HG03460 (cell line): ENCODE measurements around the gene CLDN34.
A peak's percentile ranks its signal among the peaks of the same experiment; 100 is the strongest.

Experiments used
- ATAC-seq: cut with Tn5 transposase; IDR thresholded peaks from one replicate; pipeline ENCODE4 v1.9.1; 2021; ENCODE audit not compliant: unreplicated experiment

Gene CLDN34

DNA sequence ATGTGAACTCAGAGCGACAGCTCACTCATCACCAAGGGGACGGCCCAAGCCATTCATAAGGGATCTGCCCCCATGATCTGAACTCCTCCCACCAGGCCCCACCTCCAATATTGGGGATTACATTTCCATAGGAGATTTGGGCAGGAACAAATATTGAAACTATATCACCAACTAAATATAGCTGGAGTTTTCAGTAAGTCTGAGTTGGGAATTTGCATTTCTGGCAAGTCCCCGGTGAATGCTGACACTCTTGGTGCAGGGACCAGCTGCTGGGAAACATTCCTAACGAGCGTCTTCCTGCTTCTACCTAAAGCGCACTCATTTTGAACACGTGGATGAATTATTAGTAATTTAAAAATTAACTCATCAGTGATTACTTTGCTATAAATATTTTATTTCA, 13.2 kb downstream of the CLDN34 start:
- no peak for ATAC-seq

DNA sequence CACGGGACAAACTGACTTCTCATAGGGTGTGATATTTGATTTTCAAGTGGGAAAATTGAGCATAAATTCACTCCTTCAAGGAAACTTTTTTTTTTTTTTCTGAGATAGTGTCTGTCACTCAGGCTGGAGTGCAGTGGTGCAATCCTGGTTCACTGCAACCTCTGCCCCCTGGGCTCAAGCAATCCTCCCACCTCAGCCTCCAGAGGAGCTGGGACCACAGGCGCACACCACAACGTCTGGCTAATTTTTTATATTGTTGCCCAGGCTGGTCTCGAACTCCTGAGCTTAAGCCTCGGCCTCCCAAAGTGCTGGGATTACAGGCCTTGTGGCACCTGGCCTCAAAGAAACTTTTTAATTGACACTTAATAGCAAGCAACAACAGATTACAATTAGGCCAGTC, 13.8 kb downstream of the CLDN34 start:
- no peak for ATAC-seq

DNA sequence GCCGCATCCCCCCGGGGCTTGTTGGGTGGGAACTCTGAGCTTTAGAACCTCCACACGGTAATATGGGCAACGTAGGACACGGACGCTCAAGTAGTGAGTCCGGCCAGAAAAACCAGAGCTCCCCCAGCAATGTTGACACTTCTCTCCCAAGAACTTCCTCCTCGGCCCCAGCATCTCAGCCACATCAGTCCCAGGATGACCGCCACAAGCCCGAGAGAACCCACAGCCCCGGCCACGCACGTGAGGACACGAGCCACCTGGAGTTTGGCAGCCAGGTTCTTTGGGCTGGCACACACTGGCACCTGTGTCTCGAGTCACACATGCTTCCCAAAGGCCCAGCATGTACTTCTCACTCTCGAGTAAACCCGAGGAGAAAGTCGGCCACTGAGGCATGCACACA, 16.3 kb downstream of the CLDN34 start:
- no peak for ATAC-seq

DNA sequence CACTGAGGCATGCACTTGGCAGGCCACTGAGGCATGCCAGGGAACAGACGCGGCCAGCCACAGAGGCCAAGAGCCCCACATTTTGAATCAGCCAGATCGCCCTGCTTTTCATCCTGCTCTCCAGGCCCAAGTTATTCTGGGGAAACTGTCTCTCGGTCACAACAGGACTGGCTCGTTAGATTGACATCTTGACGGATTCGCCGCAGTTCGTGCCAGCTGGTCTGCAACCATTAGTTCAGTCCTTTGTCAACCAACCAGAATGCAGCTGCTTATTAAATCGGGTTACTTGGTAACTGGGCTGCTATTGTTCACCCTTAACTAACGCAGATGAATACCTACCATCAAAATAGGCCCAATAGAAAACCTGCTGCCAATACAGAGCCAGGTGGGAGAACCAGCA, 16.7 kb downstream of the CLDN34 start:
- ATAC-seq = no peak

DNA sequence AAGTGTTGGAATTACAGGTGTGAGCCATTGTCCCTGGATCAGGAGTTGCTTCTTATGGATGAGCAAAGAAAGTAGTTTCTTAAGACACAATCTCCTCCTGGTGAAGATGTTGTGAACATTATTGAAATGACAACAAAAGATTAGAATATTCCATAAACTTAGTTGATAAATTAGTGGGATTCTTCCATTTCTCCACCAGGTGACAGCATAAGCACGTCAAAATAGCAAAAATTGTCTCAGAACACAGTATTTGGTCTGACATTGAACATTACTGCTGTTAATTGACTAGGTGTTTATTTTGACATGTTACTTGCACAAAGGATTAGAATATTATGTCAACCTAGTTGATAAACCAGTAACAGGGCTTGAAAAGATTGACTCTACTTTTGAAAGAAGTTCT, 21.6 kb downstream of the CLDN34 start:
- no peak for ATAC-seq

DNA sequence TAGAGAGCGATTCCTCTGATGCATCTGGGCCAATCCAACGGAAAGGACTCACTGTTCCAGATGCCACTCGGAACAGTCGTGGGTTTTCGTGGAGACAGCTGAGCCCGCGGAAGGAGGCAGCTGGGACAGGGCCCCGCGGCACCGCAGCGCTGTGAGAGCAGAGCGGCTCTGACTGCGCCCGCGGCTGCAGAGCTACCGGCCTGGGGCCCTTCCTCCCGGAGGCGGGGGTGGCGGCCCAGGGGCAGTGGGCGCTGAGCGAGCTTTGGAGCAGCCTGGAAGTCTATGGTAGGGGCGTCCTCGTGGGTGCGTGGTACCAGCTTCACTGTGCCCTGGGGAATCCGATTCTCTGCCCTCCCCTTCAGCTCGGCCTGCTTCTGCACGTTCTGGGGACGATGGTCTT, 24.9 kb downstream of the CLDN34 start:
- no peak for ATAC-seq

DNA sequence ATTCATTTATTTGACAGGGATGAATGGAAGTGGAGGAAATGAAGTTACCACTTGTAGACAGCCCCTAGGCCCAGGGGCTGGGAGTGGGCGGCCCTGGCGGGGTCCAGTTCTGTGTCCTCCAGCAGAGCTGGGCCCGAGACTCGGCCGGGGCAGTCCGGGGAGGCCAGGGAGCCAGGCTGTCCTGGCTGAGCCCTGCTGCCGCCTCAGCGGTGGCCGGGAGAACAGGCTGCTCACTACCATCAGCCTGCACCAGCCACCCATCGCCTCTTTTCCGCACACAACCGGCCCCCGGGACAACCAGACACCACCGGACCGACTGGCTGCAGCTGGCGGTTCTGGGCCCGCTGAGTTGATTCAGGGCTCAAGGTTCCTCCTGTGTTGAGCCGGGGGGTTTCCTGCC, 25.6 kb downstream of the CLDN34 start:
- no peak for ATAC-seq

DNA sequence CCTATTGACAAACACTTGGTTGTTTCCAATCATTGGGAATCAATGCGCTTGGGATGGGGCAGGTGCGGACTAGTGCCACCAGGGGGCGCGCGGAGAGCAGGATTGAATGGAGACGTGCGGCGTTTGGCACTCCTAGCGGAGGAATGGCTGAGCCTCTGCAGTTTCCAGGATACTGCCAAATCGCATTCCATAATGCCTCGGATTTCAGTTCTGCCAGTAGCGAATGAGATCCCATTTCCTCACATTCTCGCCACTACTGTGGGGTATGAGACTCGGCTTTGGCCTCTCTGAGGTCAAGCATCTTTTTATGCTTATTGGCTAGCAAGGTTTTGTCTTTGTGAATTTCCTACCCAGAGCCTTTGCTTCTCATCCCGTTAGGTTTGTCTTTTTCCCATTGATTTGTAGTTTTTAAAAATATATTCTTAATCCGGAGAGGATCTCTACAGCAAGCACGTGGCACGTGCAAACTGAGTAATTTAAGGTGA, 28.7 kb downstream of the CLDN34 start:
- ATAC-seq = no peak

DNA sequence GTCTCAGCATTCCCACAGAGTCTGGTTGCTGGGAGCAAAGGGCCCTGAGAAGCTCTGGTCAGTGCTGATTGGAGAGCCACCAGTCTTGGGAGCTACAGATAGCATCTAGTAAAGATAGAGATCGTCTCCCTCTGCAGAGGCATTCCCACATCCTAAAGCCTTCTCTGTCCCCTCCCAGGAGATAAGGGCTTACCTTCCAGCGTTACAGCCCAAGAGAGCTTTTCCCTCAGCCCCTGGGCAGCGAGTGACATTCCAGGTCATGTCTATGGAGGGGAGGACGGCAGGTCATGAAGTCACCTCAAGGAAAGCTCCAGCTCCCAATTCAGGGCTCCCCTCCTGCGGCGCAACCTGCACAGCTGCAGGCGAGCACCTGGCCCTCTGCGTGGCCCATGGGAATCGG, 29.9 kb downstream of the CLDN34 start:
- ATAC-seq = no peak

DNA sequence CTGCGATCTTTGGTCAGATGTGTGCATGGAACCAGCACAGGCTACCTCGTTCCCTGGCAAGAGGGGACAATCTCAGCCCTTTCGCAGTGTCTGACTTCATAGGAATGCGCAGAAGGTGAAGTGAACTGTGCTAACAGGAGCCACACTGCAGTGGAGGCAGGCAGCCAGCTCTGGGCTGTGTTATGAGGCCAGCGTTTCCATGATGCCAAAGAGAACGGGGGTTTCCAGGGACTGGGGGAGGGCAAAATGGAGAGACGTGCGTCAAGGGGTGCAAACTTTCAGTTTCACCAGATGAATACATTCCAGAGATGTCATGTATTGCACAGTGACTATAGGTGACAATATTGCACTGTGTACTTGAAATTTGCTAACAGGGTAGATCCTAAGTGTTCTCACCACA, 30.4 kb downstream of the CLDN34 start:
- no peak for ATAC-seq

DNA sequence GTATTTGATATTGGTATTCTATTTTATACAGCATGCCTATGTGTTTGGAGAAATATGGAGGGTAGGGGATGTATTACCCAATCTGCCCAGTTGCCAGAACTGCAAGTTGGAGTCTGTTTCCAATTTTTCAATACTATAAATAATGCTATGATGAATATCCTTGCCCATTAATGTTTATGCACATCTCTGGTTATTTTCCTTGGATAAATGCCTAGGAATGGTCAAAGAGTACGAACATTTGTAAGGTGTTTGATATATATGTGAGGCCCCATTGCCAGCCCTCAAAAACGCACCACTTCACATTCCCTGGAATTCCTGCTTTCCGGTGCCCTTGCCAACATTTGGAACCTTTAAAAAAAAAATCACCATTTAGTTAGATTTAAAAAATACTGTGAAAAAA, 34.3 kb downstream of the CLDN34 start:
- no peak for ATAC-seq

DNA sequence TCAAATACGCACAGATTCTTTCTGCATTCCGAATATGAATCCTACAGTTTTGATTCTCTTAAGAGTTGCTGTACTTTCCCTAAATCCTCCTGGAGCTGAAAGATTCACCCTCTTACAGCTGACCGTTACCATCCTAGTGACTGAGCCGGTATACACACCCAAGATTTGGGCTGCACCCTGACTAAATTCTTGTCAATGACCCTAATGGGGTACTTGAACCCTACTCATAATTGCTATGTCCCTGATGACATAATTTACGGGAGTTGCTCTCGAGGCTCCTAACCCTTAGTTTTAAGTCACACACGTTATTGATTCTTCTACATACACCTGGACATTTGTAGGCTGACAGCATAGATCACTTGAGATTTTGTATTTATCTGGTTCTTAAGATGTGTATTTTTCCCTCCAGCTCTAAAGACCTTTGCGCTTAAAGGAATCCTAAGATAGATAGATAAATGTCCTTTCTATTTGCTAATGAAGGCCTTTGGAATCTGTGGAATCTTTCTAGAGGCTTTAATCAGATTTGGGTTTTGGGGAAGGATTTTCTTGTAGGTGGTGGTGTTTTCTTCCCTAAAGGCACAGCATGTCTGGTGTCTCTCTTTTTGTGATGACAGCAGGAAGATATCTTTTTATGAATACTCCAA, 37.8 kb downstream of the CLDN34 start:
- no peak for ATAC-seq

DNA sequence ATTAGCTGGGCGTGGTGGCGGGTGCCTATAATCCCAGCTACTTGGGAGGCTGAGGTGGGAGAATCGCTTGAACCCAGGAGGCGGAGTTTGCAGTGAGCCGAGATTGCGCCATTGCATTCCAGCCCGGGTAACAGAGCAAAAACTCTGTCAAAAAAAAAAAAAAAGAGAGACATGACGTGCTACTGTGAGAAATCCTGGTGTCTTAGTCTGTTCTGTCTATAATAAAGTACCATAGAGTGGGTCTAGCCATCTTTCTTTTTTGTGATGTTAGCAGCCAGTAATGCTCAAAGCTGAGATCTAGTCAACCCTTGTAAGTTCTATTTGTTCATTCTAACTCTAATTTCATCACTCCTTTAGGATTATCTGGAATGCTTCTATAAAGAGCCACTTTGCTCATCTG, 38.9 kb downstream of the CLDN34 start:
- ATAC-seq = no peak

DNA sequence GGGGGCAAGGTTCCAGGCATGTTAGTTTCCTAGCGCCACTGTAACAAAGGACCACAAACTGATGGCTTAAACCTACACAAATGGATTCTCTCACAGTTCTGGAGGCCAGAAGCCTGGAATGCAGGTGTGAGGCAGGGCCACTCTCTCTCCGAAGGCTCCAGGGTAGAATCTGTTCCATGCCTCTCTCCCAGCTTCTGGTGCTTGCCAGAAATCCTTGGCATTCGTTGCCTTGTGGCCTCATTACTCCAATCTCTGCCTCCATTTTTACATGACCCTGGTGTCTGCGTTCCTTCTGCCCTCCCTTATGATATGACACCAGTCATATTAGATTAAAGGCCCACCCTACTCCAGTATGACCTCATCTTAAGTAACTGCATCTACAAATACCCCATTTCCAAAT, 39.6 kb downstream of the CLDN34 start:
- ATAC-seq = no peak

DNA sequence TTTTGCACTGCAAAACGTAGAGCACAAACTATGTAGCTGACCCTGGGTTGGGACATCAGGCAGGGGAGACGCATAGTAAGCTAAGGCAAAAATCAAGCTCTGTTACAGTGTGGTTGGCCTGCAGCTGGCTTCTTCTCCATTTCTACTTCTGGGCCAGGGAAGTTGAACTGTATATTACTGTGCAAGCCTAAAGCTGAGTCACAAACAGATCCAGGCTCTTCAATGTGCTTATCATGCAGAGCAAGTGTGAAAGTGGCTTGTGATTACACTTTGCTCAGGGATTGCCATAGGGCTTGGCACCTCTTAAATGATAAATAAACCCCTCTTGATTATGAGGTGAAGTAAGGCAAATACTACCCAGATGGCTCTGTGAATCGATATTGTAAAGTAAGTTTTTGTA, 40.5 kb downstream of the CLDN34 start:
- no peak for ATAC-seq

DNA sequence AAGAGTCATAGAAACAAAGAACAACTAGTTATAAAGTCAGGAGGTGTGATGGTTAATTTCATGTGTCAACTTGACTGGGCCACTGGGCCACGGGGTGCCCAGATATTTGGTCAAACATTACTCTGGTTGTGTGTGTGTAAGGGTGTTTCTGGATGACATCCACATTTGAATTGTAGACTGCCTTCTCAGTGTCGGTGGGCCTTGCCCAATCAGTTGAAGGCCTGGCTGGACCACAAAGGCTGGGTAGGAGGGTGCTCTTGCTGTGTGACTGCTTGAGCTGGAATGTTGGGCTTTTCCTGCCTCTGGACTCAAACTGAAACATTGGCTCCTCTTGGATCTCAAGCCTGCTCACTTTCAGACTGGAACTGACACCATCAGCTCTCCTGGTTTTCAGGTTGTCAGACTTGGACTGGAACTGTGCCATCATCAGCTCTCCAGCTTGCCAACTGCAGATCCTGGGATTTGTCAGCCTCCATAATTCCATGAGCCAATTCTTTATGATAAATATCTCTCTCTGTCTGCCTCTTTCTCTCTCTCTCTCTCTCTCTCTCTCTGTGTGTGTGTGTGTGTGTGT, 41.4 kb downstream of the CLDN34 start:
- no peak for ATAC-seq

DNA sequence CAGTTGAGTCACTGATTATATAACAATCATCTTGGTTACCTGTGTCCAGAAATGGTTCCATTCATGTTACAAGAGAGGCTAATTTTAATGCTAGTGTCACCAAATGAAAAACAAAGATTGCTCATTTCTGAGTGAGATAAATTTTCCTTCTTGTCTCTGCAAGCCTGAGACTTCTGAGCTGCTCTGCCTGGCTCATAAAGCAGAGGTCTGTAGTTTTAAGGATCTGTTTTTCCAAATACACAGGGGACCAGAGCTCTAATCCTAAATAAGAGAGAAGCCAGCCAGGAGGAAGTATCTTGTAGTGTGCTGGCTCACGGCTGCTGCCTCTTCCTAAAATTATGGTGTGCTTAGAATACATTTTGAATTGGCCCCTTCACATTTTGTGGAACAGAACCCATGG, 42.6 kb downstream of the CLDN34 start:
- no peak for ATAC-seq

DNA sequence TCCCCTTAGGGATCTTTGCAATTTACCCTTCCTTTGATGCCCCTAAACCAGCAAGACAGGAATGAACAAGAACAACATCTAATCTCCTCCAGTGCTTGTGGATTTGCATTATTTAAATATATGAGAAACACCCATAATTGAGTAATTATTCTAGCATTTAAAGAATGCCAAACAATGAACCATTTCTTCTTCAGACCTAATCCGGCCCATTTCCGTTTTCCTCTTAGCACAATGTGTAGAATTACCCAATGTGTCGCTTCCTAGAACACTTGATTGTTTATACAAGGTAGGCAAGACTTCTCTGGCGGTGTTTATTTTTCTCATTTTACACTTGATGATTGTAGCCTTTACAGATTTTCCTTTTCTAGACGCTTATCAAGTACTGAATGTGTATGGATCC, 43.5 kb downstream of the CLDN34 start:
- no peak for ATAC-seq

DNA sequence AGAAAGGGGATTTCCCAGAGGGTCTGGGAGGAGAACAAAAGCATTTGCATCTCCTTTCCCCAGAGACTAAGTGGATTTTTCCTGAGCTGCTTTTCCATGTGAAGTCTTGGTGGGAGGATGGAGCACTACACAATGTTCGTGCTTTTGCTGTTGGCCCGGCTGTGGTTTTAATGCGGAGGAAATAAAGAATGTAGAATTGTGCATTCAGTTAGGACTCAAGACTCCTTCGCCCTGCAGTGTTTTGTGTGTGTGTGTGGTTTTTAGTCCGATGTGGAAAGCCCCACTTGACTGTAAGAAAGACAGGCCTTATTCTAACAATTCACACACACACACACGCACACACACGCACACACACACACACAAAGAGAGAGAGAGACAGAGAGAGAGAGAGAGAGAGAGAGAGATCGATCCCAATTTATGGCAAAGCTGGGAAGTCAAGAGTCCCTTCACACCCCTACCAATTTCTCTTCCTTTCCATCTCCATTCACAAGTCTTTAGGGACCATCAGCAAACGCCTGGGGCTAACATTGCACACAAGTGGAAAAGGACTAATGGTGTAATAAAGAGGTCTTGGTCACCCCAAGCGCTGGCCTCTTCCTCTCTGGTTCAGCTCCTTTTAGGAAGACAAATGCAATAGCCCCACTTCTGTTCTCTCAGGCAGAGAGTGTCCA, 44.2 kb downstream of the CLDN34 start:
- ATAC-seq = no peak

DNA sequence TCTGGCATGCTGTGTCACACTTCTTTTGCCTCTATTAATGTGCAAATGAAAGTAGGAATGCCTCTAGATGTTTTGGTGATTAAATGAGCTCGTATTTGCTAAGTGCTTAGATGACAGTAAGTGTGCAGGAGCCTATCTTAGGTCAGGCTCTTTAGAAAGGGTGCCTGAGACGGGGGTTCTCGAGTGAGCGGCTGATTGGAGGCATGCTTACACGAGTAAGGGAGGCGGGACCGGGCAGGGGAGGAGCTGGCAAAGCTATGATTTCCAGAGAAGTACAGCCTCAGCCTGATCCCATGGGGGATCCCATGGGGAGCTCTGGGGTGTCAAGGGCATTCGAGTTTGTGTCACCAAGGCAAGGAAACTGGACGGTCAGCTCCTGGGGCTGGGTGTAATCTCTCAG, 44.8 kb downstream of the CLDN34 start:
- ATAC-seq = no peak

DNA sequence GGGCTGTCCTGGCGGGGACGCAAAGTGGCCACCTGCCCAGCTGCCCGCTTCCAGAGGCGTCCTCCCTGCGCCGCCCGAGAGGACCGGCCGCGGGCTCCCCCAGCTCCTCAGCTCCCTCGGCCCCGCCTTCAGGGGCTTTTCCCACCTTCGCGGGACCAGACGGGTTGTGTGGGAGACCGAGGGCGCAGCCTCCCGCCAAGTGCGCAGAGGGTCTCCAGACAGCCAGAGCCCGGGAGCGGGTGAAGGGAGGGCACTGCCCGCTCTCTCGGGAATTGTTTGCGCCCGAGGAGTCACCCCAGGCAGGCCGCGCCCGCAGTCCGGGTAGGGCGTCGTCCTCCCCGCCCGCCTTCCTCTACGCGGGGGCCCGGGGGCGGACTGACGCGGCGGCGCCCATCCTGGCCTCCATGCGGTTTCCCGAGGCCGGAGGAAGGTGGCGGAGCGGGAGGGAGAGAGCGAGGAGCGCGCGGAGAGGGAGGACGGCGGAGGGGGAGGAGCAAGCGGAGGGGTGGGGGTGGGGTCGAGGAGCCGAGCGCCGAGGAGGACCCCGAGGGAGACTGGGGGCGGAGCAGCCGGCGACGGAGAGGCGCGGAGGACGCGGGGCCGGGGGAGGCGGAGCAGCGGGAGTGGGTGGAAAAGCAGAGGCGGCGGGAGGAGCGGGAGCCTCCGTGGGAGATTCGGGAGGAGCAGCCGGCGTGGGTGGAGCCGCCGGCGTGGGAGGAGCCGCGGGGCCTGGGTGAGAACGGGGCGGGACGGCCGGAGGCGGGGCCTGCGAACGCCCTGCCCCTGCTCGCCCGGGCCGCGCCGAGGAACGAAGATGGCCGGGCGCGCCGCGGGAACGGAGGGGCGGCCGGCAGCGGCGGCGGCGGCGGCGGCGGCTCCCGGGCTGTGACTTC, 47.5 kb downstream of the CLDN34 start:
- ATAC-seq = peak; percentile 90

DNA sequence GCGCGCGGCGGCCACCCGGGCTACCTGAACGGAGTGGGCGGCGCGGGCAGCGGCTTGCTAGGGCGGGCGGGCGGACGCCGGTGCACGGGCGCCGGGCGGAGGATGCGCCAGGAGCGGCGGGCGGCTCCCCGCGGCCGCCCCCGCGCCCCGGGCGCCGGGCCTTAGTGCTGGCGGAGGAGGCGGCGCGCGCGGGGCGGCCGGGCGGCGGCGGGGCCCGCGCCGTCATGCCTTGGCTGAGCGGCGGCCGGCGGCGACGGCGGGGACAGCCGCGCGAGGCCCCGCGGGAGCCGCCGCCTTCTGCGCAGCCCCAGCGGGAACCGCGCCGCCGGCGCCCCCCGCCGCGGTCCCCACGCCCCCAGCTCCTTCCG, 48.2 kb downstream of the CLDN34 start:
- peak; percentile 38 for ATAC-seq
